Retinal pigment epithelial cell (primary cell): ENCODE results near the gene RSPO4.

Source experiments
- DNase-seq: peaks from one replicate; pipeline ENCODE4 v3.0.0-alpha.2; 2010; ENCODE audit warnings: low read depth
- H3K4me3 ChIP-seq: 2 replicates; pipeline ENCODE4 v1.5.1; 2011; ENCODE audit warnings: mild to moderate bottlenecking, low read length, control low read depth, moderate library complexity
- TF ChIP-seq, protein P1 (sequence below): conservative IDR thresholded peaks from 2 replicates; pipeline ENCODE4 v1.5.1; 2011; ENCODE audit warnings: low read depth, low read length, control low read depth, inconsistent platforms

The RSPO4 gene

DNA sequence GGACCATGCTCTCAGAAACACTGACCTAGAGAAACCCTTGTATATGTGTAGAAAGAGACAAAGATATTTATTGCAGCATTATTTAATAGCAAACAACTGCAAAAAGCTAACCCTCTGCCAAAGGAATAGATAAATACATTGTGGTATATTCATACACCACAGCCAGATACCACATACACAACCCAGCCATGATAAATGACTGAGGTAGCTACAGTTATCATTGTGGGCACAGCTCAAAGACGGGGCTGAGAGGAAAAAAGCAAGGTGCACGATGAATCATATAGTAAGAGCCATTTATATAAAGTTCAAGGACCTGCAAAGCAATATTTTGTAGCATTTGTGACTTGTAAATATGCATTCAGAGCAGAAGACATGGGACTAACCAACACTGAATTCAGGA is 30.8 kb downstream of the RSPO4 start:
- DNase-seq = no peak
- TF ChIP-seq, protein P1, sequence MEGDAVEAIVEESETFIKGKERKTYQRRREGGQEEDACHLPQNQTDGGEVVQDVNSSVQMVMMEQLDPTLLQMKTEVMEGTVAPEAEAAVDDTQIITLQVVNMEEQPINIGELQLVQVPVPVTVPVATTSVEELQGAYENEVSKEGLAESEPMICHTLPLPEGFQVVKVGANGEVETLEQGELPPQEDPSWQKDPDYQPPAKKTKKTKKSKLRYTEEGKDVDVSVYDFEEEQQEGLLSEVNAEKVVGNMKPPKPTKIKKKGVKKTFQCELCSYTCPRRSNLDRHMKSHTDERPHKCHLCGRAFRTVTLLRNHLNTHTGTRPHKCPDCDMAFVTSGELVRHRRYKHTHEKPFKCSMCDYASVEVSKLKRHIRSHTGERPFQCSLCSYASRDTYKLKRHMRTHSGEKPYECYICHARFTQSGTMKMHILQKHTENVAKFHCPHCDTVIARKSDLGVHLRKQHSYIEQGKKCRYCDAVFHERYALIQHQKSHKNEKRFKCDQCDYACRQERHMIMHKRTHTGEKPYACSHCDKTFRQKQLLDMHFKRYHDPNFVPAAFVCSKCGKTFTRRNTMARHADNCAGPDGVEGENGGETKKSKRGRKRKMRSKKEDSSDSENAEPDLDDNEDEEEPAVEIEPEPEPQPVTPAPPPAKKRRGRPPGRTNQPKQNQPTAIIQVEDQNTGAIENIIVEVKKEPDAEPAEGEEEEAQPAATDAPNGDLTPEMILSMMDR = no peak
- H3K4me3 ChIP-seq = no peak overlapping the region

DNA sequence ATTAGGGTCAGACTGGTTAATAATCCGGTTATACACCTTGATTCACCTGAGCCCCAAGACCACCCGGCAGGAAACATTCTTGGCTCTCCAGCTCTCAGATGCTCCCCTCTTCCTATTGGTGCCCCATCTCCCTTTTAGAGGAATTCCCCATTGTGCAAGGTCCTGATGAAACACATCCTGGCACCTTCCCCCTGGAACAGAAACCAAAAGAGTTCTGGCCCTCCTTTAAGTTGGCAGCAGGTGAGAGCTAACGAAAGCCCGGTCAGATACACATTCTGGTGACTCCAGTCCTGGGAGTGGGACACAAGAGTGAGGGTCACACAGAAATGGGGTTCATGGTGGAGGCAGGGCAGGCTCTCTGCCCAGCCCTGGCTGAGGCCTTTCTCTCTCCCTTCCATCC is 32.2 kb downstream of the RSPO4 start:
- DNase-seq = no peak
- no peak overlapping the region for H3K4me3 ChIP-seq
- TF ChIP-seq, protein P1 = no peak

DNA sequence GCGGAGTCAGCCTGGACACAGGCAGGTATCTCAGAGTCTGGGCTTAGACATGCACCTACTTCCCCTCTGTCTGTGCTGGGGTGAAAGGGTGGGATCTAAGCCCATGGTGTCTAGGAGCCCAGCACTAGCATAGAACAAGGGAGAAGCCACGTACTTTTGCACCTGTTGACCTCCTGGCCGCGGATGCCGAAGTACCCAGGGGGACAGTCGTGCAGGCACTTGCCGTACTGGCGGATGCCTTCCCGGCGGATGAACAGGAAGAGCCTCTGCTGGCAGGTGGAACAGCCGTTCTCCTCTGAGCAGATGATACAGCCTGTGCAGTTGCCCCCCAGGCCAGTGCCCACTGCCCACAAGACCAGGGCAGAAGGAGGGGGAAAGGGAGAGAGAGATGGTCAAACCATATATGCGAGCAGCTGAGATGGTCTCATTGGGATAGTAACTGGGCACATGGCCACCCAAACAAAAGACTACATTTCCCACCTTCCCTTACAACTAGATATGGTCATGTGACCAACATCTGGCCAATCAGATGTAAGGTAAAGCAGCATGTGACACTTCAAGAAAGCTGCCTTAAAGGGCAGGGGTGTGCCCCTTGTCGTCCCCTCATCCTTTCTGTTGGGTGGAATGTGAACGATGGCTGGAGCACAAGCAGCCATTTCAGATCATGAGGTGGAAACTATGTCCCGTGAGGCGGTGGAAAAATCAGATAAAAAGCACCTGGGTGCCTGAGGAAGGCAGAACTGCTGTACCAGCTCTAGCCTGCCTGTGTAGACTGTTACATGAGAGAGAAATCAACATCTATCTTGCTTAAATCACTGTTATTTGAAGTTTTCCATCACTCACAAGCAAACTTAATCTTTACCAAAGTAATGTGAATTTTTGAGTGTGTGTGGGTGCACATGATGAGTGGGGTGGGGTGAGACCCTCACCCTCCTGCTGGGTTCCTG is 34.0 kb downstream of the RSPO4 start:
- TF ChIP-seq, protein P1 = no peak
- H3K4me3 ChIP-seq = no peak overlapping the region
- DNase-seq = no peak

DNA sequence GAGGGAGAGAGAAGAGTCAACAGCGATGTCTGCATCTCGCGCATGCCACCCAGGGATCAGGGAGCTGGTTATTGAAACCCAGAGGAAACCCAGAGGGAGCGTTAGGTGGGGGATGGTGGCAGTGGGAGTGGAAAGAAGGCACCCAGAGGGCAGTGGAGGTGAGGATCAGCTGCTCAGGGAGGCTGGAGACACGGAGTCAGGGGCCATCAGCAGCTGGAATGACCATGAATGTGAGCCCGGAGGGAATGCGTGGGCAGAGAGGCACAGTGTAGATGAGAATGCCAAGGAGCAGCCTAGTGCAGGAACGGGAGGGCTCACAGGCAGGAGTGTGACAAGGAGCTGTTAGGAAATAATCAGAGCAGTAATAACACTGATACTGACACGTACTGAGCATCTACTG is 36.2 kb downstream of the RSPO4 start:
- DNase-seq = no peak
- TF ChIP-seq, protein P1 = no peak
- no peak overlapping the region for H3K4me3 ChIP-seq

DNA sequence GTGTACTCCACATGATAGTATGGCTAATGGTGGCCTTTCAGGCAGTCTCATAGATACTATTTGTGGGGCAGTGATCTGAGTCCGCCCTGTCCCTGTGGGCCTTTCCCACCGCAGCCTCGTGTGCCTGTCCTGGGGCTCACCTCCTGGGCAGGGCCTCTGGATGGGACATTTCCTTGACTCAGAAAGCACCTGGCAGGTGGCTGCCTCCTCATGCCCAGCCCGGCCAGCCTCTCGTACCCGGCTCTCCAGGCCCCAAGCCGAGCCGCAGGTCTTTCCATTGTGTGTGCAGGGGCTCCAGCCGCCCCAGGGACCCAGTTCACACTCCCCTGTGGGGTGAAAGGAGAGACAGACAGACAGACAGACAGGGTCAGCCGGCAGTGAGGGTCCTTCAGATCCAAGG is 38.3 kb downstream of the RSPO4 start:
- TF ChIP-seq, protein P1 = no peak
- H3K4me3 ChIP-seq = no peak overlapping the region
- no peak for DNase-seq

DNA sequence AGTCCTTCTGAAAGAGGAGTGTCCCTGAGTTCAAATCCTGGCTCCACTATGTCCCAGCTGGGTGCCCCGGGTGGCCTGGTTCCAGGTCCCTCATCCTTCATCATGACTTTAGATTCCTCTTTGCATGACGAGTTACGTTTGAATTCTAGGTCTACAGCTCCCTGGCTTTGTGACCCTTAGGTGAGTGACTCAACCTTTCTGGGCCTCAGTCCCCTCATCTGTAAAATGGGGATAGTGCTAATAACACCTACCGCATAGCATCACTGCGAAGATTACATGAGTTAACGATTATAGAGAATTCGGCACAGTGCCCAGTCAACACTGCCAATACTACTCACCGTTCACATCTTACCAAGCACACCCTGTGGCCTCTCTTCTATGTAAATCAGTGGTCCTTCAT is 39.4 kb downstream of the RSPO4 start:
- TF ChIP-seq, protein P1 = no peak
- H3K4me3 ChIP-seq = no peak overlapping the region
- DNase-seq = no peak

DNA sequence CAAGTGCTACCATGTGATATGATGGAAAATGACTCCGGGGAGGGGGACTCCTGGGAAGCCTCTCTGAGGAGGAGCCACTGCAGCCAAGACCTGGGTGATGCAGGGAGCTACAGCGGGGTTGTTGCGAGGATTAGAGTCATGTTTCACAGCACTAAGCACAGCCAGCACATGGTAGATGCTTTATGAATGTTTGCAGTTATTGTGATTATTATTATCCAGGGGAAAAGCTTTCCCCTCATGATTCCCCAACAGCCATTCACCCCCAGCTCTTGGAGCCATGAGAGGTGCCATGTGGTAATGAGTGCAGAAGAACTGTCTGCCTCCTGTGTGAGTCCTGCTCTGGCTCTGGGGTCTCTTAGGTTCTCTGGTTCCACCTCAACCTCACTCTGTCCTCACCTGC is 39.9 kb downstream of the RSPO4 start:
- no peak overlapping the region for H3K4me3 ChIP-seq
- DNase-seq = no peak
- TF ChIP-seq, protein P1 = no peak
